MM.1S (cell line): ENCODE results near the gene DCST2.

Experiments
- EZH2 ChIP-seq: fragments of 300-600 bp; sonication (generic); optimal IDR thresholded peaks from 2 replicates; pipeline ENCODE3; 2017; ENCODE audit warnings: low read depth, mild to moderate bottlenecking, antibody characterized with exemption, low read length, mixed read lengths
- TF ChIP-seq, protein P1 (sequence below): fragments of 300-600 bp; sonication (generic); IDR thresholded peaks from 2 replicates; pipeline ENCODE4 v1.5.1; 2016; ENCODE audit warnings: antibody characterized with exemption, low read length, mixed read lengths

- TF ChIP-seq, protein P1, sequence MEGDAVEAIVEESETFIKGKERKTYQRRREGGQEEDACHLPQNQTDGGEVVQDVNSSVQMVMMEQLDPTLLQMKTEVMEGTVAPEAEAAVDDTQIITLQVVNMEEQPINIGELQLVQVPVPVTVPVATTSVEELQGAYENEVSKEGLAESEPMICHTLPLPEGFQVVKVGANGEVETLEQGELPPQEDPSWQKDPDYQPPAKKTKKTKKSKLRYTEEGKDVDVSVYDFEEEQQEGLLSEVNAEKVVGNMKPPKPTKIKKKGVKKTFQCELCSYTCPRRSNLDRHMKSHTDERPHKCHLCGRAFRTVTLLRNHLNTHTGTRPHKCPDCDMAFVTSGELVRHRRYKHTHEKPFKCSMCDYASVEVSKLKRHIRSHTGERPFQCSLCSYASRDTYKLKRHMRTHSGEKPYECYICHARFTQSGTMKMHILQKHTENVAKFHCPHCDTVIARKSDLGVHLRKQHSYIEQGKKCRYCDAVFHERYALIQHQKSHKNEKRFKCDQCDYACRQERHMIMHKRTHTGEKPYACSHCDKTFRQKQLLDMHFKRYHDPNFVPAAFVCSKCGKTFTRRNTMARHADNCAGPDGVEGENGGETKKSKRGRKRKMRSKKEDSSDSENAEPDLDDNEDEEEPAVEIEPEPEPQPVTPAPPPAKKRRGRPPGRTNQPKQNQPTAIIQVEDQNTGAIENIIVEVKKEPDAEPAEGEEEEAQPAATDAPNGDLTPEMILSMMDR, result no peak
- TF ChIP-seq EZH2, result no peak
These were observed 695 bp downstream of the DCST2 start for GRCh38 chr1:155032886-155033285.
